Ovary (tissue), 9 donors: Measurements from ENCODE around the gene DMKN. TPM values are rescaled to one million over a fixed set of nuclear protein-coding genes. Genes with fewer than 3 reads are reported as not detected.

Source experiments
- DNase-seq, 5 donors: peaks; one replicate each; pipeline ENCODE4 v3.0.0-alpha.2; 2019 to 2020
- H3K27ac ChIP-seq, 2 donors: fragments of 200-600 bp; one replicate each; pipeline versions ENCODE4 v1.5.1 to v1.8.0; 2019 to 2022
- H3K27me3 ChIP-seq: fragments of 200-600 bp; one replicate; pipeline ENCODE4 v1.8.0; 2022
- H3K36me3 ChIP-seq: fragments of 200-600 bp; sonication (generic); one replicate; pipeline ENCODE4 v1.5.1; 2019
- H3K4me1 ChIP-seq: one replicate; pipeline ENCODE4 v1.8.1; 2013; ENCODE audit warnings: mild to moderate bottlenecking, moderate library complexity; ENCODE audit not compliant: insufficient read depth
- H3K4me3 ChIP-seq: fragments of 200-600 bp; sonication (generic); one replicate; pipeline ENCODE4 v1.5.1; 2017
- H3K9me3 ChIP-seq, 2 donors: fragments of 200-600 bp in 1 of 2; sonication (generic) in 1 of 2; one replicate each; pipeline versions ENCODE4 v1.5.1 to v1.8.1; 2013 to 2019; ENCODE audit warnings: mild to moderate bottlenecking in 1 of 2, moderate library complexity in 1 of 2
- EP300 ChIP-seq: sonication (generic); formaldehyde crosslinking; IDR thresholded peaks from one replicate; pipeline ENCODE4 v1.6.1; 2017; ENCODE audit warnings: antibody characterized with exemption
- POLR2A ChIP-seq: fragments of 450-650 bp; IDR thresholded peaks from one replicate; pipeline ENCODE4 v1.6.1; 2017; ENCODE audit warnings: antibody characterized with exemption, mild to moderate bottlenecking, moderate library complexity
- WGBS, 3 donors: extraction: QIAGEN DNeasy Blood & Tissue Kit in 1 of 3; methylation state at CpG; one replicate each; pipeline versions ENCODE4 v1.1.5 to v1.1.7; 2013 to 2017; 5-methylcytosine and 5-hydroxymethylcytosine counted together
- intact Hi-C, 4 donors: fragments of 100-400 bp; cut with DNase I; formaldehyde crosslinking; loops; one replicate each; pipeline versions ENCODE4 v1.11.0 to v1.15.1; 2022 to 2023
- polyA plus RNA-seq, 2 donors: library from polyadenylated mRNA; stranded (reverse); fragments of 200-250 nt in 1 of 2; fragments of 350-450 nt in 1 of 2; fragmentation: Illumina TruSeq in 1 of 2; extraction: RNeasy Lipid Tissue Mini Kit (QIAGEN cat#74804) in 1 of 2; gene quantifications; one replicate each; pipeline ENCODE4 v1.2.3, GENCODE V29; 2013 to 2014
- total RNA-seq, 7 donors: library from RNA; depleted of rRNA in 2 of 7; stranded (reverse); fragments of >200 nt in 2 of 7; fragmentation: NEBNext Ultra II Directional in 3 of 7; extraction: Animal tissue kit (Norgen Biotek cat#: 25700) in 3 of 7; gene quantifications; one replicate each; pipeline versions ENCODE4 v1.1.0 to v1.2.4, GENCODE V29; 2016 to 2023
- TF ChIP-seq, protein P1 (sequence below), 3 donors: fragments of 450-650 bp in 2 of 3; fragments of 200-600 bp in 1 of 3; IDR thresholded peaks; one replicate each; pipeline versions ENCODE4 v1.5.1 to v1.8.0; 2016 to 2022; ENCODE audit warnings: antibody characterized with exemption in 3 of 3, mild to moderate bottlenecking in 1 of 3
- donor health status: DM: no; HTN: no; CAD: no; lungs with moderate emphysema.
- donor health status: DM: no; HTN: no; CAD: no.
- donor health status: Bipolar disorder and iron deficiency.
- donor health status: DM: yes; HTN: yes; CAD: no.
- donor health status: DM: no; HTN: no; CAD: no.
- donor health status: DM: yes; HTN: yes; CAD: no.

Gene DMKN
- total and polyA plus RNA-seq, 9 donors: 58.3 to 177 (median 93.8) TPM

GRCh38 chr19:35517342-35517741, 3.9 kb upstream of the DMKN start:
- Histone ChIP-seq H3K4me1 (peaks cover 3% of the 10 kb centered on the region), H3K4me3 (no peak overlapping the region), H3K36me3 (no peaks in the 10 kb centered on the region), H3K9me3 (no peaks in the 10 kb centered on the region), H3K27me3 (no peaks in the 10 kb centered on the region), H3K27ac (no peak overlapping the region)
- WGBS, 3 donors: 79 to 89% (median 84%) methylated on average over 2 of the region's 2 CpGs
- TF ChIP-seq, protein P1, sequence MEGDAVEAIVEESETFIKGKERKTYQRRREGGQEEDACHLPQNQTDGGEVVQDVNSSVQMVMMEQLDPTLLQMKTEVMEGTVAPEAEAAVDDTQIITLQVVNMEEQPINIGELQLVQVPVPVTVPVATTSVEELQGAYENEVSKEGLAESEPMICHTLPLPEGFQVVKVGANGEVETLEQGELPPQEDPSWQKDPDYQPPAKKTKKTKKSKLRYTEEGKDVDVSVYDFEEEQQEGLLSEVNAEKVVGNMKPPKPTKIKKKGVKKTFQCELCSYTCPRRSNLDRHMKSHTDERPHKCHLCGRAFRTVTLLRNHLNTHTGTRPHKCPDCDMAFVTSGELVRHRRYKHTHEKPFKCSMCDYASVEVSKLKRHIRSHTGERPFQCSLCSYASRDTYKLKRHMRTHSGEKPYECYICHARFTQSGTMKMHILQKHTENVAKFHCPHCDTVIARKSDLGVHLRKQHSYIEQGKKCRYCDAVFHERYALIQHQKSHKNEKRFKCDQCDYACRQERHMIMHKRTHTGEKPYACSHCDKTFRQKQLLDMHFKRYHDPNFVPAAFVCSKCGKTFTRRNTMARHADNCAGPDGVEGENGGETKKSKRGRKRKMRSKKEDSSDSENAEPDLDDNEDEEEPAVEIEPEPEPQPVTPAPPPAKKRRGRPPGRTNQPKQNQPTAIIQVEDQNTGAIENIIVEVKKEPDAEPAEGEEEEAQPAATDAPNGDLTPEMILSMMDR (IDR thresholded peaks at IDR 0.05): no peak
- TF ChIP-seq POLR2A: no peak
- TF ChIP-seq EP300: no peak
- DNase-seq: no peak
- intact Hi-C loops: no loop called here

- Histone ChIP-seq H3K4me3 (no peak overlapping the region), H3K4me1 (peaks cover 3% of the 10 kb centered on the region), H3K36me3 (no peaks in the 10 kb centered on the region), H3K9me3 (no peaks in the 10 kb centered on the region), H3K27ac (no peak overlapping the region), H3K27me3 (no peaks in the 10 kb centered on the region)
- intact Hi-C loops: no loop called here
- no peak for DNase-seq
- TF ChIP-seq EP300: no peak
- TF ChIP-seq, protein P1 (IDR thresholded peaks at IDR 0.05): no peak
- TF ChIP-seq POLR2A: no peak
- WGBS, 3 donors: 76 to 87% (median 85%) methylated on average over 3 of the region's 3 CpGs
These were observed 2.9 kb upstream of the DMKN start for GRCh38 chr19:35516310-35516709.

DNA sequence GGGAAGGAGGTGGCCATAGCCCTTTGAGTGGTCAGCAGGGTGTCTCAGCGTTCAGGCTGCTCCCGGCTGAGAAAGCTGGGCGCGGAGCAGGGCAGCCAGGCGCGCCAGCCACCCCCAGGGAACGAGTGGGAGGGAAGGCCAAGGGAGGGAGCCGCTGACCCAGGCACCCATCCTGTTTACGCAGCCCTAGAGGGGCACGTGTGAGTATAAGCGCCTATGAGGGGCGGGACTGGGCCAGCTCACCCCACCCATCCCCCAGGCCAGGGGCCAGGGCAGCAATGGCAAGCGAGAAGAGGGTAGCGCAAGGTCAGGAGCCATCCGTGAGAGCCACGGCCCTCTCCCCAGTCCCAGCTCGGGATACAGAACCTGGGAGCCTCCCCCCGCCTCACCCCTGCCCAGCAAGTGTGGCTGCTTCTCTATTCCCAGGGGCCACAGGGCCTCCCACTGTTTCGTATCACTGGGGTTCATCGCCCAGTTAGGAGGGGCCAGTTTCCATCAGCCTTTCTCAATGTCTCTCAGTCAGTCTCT, 897 bp upstream of the DMKN start:
- Histone ChIP-seq H3K27me3 (no peaks in the 10 kb centered on the region), H3K4me3 (no peak overlapping the region), H3K27ac (no peak overlapping the region), H3K36me3 (no peaks in the 10 kb centered on the region), H3K4me1 (peaks cover 3% of the 10 kb centered on the region), H3K9me3 (no peaks in the 10 kb centered on the region)
- TF ChIP-seq, protein P1 (IDR thresholded peaks at IDR 0.05): no peak
- TF ChIP-seq POLR2A (no peak), EP300 (no peak)
- 18 to 25% (median 22%) methylated on average over 20 of the region's 20 CpGs for WGBS, 3 donors
- DNase-seq: no peak
- intact Hi-C loops: no loop called here

GRCh38 chr19:35512831-35513627, 420 bp downstream of the DMKN start:
- H3K4me3 ChIP-seq: no peak overlapping the region
- no peak overlapping the region for H3K27ac ChIP-seq
- 74 to 80% (median 75%) methylated on average over 15 of the region's 15 CpGs for WGBS, 3 donors
- peaks cover 3% of the 10 kb centered on the region for H3K4me1 ChIP-seq
- TF ChIP-seq POLR2A: no peak
- TF ChIP-seq, protein P1 (IDR thresholded peaks at IDR 0.05): no peak
- no peak for TF ChIP-seq EP300
- no peaks in the 10 kb centered on the region for H3K9me3 ChIP-seq
- DNase-seq: no peak
- no peaks in the 10 kb centered on the region for H3K27me3 ChIP-seq
- intact Hi-C loops: no loop called here
- no peaks in the 10 kb centered on the region for H3K36me3 ChIP-seq
